ENCODE results near the gene QSOX2. TPM values are rescaled to one million over a fixed set of nuclear protein-coding genes. Genes with fewer than 3 reads are reported as not detected.

The QSOX2 gene
- total RNA-seq, 1 experiment from 2014 or later = 34.6 TPM

DNA sequence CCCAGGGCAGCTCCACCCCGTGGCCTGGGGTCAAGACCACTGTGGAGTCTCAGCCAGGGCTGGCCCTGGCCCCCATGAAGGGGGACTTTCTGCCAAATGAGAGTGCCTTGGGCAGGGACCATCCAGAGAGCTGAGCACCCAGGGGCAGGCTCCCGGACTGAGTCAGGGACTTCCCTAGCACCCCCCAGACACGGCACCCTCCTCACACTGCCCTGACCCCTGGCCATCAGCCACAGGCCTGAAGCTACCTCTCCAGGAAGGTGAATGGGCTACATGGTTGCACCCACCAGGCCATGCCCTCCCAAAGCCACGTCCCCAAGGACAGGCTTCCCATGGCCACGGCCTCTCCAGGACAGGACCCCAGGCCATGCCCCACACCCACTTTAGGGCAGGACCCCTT is 48.8 kb upstream of the QSOX2 start:
- Histone ChIP-seq H3K4me2 (ENCODE audit: low read length) (no peak overlapping the region), H3K4me3 (replicated peaks in 1 of 2; ENCODE audit: low read depth in 1 of 2, low read length in 2 of 2) (no peak overlapping the region), H3K36me3 (ENCODE audit: control insufficient read depth in 1 of 2, insufficient read depth in 2 of 2, low read length in 2 of 2) (no peaks in the 10 kb centered on the region), H3K79me2 (ENCODE audit: insufficient read depth, low read length) (no peaks in the 10 kb centered on the region), H2AFZ (ENCODE audit: low read depth, low read length, poor library complexity, severe bottlenecking) (no peak overlapping the region), H3K9ac (ENCODE audit: low read length) (no peak overlapping the region), H3K9me2 (ENCODE audit: insufficient read depth) (no peaks in the 10 kb centered on the region), H3K9me3 (ENCODE audit: control insufficient read depth in 1 of 2, insufficient read depth in 1 of 2, low read depth in 1 of 2, low read length in 2 of 2) (peaks cover 0 to 5% of the 10 kb centered on the region in 2 experiments; a peak in 1 of 4 replicates), H4K20me1 (ENCODE audit: insufficient read depth) (no peaks in the 10 kb centered on the region), H3K27me3 (ENCODE audit: insufficient read depth, low read length) (no peaks in the 10 kb centered on the region), H3K4me1 (ENCODE audit: control insufficient read depth in 1 of 2, insufficient read depth in 2 of 2, low read length in 2 of 2) (peaks cover 10 to 19% of the 10 kb centered on the region in 2 experiments; a peak in 3 of 4 replicates), H3K27ac (ENCODE audit: low read depth, low read length) (no peak overlapping the region; the same call in 1 of the 2 replicates)
- ATAC-seq = no peak
- DNase-seq (ENCODE audit: low read depth, low spot score) = no peak
- POLR2A ChIA-PET = no interaction called here
- RAD21 ChIA-PET (ENCODE audit: low non-redundant PET in 1 of 2, low total read pairs in 2 of 2, uncharacterized antibody in 2 of 2, unreplicated experiment in 2 of 2) = no interaction called here
- no TSS peak for BruUV-seq (replicated peaks)
- intact Hi-C loops (cut with micrococcal nuclease) = no loop called here
- CTCF ChIA-PET = no interaction called here
- TF ChIP-seq CEBPB (IDR thresholded peaks at IDR 0.05; ENCODE audit: low read depth) = no peak
- no peak for TF ChIP-seq ZFX (IDR thresholded peaks at IDR 0.05)
- no peak for TF ChIP-seq EZH2phosphoT487 (IDR thresholded peaks at IDR 0.05; ENCODE audit: borderline replicate concordance)
- TF ChIP-seq TCF7L2 (IDR thresholded peaks at IDR 0.05; ENCODE audit: borderline replicate concordance, extremely low read depth, insufficient read depth, insufficient read length) = no peak
- TF ChIP-seq SIN3A (IDR thresholded peaks at IDR 0.05; ENCODE audit: low read depth) = no peak

DNA sequence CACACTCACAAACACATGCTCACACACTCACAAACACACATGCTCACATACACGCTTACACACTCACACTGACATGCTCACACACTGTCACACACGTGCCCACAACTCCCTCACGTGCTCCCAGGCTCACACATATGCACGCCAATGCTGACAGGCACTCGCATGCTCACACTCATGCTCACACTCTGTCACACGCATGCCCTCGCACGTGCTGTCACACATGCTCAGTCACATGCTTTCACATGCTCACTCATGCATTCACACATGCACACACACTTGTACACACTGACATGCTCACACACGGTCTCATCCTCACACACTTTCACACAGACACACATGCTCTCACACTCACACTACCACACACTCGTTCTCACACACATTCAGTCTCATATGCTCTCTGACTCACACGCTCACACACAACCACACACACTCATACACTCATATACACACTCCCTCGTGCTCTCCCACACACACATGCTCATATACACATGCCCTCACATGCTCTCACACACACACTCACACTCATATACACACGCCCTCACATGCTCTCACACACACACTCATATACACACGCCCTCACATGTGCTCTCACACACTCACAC is 48.0 kb upstream of the QSOX2 start:
- intact Hi-C loops (cut with micrococcal nuclease) = no loop called here
- ATAC-seq = no peak
- Histone ChIP-seq H3K9me3 (ENCODE audit: control insufficient read depth in 1 of 2, insufficient read depth in 1 of 2, low read depth in 1 of 2, low read length in 2 of 2) (peaks cover 0 to 5% of the 10 kb centered on the region in 2 experiments; a peak in 1 of 4 replicates), H3K4me1 (ENCODE audit: control insufficient read depth in 1 of 2, insufficient read depth in 2 of 2, low read length in 2 of 2) (peaks cover 17 to 27% of the 10 kb centered on the region in 2 experiments; a peak in 3 of 4 replicates), H2AFZ (ENCODE audit: low read depth, low read length, poor library complexity, severe bottlenecking) (no peak overlapping the region), H3K4me2 (ENCODE audit: low read length) (no peak overlapping the region), H3K79me2 (ENCODE audit: insufficient read depth, low read length) (no peaks in the 10 kb centered on the region), H3K9me2 (ENCODE audit: insufficient read depth) (no peaks in the 10 kb centered on the region), H4K20me1 (ENCODE audit: insufficient read depth) (no peaks in the 10 kb centered on the region), H3K27ac (ENCODE audit: low read depth, low read length) (no peak overlapping the region), H3K4me3 (replicated peaks in 1 of 2; ENCODE audit: low read depth in 1 of 2, low read length in 2 of 2) (no peak overlapping the region), H3K27me3 (ENCODE audit: insufficient read depth, low read length) (no peaks in the 10 kb centered on the region), H3K9ac (ENCODE audit: low read length) (no peak overlapping the region), H3K36me3 (ENCODE audit: control insufficient read depth in 1 of 2, insufficient read depth in 2 of 2, low read length in 2 of 2) (no peaks in the 10 kb centered on the region)
- no peak for DNase-seq (ENCODE audit: low read depth, low spot score)
- ChIA-PET CTCF (no interaction called here), RAD21 (ENCODE audit: low non-redundant PET in 1 of 2, low total read pairs in 2 of 2, uncharacterized antibody in 2 of 2, unreplicated experiment in 2 of 2) (no interaction called here), POLR2A (no interaction called here)
- no TSS peak for BruUV-seq (replicated peaks)
- TF ChIP-seq, protein P1, sequence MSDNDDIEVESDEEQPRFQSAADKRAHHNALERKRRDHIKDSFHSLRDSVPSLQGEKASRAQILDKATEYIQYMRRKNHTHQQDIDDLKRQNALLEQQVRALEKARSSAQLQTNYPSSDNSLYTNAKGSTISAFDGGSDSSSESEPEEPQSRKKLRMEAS (IDR thresholded peaks at IDR 0.05) = no peak
- TF ChIP-seq SRF (IDR thresholded peaks at IDR 0.05; ENCODE audit: low read depth) = no peak
- no peak for TF ChIP-seq EZH2 (IDR thresholded peaks at IDR 0.05)
- no peak for TF ChIP-seq ZBTB33 (IDR thresholded peaks at IDR 0.05; ENCODE audit: extremely low read depth, insufficient replicate concordance, low read length)
- TF ChIP-seq FOSL1 (IDR thresholded peaks at IDR 0.05; ENCODE audit: low read depth) = no peak
- TF ChIP-seq RAD21 (IDR thresholded peaks at IDR 0.05; ENCODE audit: low read depth) = no peak
- TF ChIP-seq YY1 (IDR thresholded peaks at IDR 0.05; ENCODE audit: extremely low read depth, insufficient replicate concordance, low read depth, low read length) = no peak
- TF ChIP-seq ZFX (IDR thresholded peaks at IDR 0.05) = no peak
- no peak for TF ChIP-seq POLR2AphosphoS5 (IDR thresholded peaks at IDR 0.05; ENCODE audit: low read depth, low read length)
- TF ChIP-seq, protein P2, sequence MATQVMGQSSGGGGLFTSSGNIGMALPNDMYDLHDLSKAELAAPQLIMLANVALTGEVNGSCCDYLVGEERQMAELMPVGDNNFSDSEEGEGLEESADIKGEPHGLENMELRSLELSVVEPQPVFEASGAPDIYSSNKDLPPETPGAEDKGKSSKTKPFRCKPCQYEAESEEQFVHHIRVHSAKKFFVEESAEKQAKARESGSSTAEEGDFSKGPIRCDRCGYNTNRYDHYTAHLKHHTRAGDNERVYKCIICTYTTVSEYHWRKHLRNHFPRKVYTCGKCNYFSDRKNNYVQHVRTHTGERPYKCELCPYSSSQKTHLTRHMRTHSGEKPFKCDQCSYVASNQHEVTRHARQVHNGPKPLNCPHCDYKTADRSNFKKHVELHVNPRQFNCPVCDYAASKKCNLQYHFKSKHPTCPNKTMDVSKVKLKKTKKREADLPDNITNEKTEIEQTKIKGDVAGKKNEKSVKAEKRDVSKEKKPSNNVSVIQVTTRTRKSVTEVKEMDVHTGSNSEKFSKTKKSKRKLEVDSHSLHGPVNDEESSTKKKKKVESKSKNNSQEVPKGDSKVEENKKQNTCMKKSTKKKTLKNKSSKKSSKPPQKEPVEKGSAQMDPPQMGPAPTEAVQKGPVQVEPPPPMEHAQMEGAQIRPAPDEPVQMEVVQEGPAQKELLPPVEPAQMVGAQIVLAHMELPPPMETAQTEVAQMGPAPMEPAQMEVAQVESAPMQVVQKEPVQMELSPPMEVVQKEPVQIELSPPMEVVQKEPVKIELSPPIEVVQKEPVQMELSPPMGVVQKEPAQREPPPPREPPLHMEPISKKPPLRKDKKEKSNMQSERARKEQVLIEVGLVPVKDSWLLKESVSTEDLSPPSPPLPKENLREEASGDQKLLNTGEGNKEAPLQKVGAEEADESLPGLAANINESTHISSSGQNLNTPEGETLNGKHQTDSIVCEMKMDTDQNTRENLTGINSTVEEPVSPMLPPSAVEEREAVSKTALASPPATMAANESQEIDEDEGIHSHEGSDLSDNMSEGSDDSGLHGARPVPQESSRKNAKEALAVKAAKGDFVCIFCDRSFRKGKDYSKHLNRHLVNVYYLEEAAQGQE (IDR thresholded peaks at IDR 0.05; ENCODE audit: low read depth) = no peak
- no peak for TF ChIP-seq JUND (IDR thresholded peaks at IDR 0.05)
- no peak for TF ChIP-seq EZH2phosphoT487 (IDR thresholded peaks at IDR 0.05; ENCODE audit: borderline replicate concordance)
